Measurements from ENCODE around the gene PCGF2. TPM values are rescaled to one million over a fixed set of nuclear protein-coding genes. Genes with fewer than 3 reads are reported as not detected.

PCGF2 gene
- total and polyA plus RNA-seq, 2 of the 8 experiments (the other 6 are each of a cell fraction or from before 2014, with no cell fraction given), result 42.1 to 93.3 TPM

DNA sequence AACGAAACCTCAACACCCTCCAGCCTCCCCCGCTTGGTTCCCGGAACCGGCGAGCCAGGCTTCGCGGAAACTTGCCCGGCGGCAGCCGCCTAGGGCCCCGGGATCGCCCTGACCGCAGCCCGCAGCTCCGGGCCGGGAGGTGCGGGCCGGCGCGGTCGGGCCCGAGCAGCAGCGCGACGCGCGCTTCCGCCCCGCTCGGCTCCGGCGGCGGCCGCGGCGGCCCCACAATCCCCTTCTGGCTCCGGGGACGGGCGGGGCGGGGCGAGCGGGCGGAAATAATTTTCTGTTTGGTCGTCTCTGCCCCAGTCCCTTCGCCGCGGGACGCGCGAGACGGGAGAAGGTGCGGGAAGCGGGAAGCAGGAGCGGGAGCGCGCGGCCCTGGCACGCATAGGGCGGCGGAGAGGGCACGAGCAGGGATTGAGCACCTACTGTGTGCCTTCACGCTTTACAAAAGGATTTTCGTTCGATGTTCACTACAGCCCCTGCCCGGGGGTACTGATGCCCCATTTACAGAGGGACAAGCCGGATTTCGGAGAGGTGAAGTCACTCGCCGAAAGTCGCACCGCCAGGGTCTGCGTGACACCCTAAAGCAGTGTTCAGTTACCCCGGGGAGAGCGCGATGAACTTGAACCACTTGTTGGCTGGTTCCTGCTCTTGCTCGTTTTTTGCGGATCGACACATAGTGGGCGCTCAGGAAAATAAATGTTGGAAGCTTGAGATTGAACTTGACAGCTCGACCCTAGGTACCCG is 45.8 kb downstream of the PCGF2 start:
- CTCF ChIA-PET (ENCODE audit: partially characterized antibody), result interaction anchor here (0.6 to 1.6 kb wide), 4 partner anchors 18 to 230 kb away, joined by 3 to 5 read pairs (median 4); no protein-coding TSS in a partner anchor
- TF ChIP-seq CHD2 (IDR thresholded peaks at IDR 0.05; ENCODE audit: low read length) (no peak), EP300 (IDR thresholded peaks at IDR 0.05; ENCODE audit: borderline replicate concordance in 1 of 2, low read depth in 2 of 2, low read length in 2 of 2) (no peak), JUND (IDR thresholded peaks at IDR 0.05; ENCODE audit: low read length) (no peak), SP1 (IDR thresholded peaks at IDR 0.05; ENCODE audit: low read depth, low read length) (no peak), MAFK (IDR thresholded peaks at IDR 0.05; ENCODE audit: low read depth, low read length) (no peak), CBX8 (IDR thresholded peaks at IDR 0.05; ENCODE audit: borderline replicate concordance, low read depth, low read length) (0 out of 2 replicates have a peak, but pooled peaks have one; percentile 71), SUZ12 (IDR thresholded peaks at IDR 0.05; ENCODE audit: low read length) (no peak), RBBP5 (IDR thresholded peaks at IDR 0.05; ENCODE audit: borderline replicate concordance, low read depth, low read length) (peak; percentile 67; the same call in 1 of the 2 replicates), ASH2L (IDR thresholded peaks at IDR 0.05; ENCODE audit: low read length) (no peak), SIRT6 (IDR thresholded peaks at IDR 0.05; ENCODE audit: low read length) (no peak)
- TF ChIP-seq, protein P1, sequence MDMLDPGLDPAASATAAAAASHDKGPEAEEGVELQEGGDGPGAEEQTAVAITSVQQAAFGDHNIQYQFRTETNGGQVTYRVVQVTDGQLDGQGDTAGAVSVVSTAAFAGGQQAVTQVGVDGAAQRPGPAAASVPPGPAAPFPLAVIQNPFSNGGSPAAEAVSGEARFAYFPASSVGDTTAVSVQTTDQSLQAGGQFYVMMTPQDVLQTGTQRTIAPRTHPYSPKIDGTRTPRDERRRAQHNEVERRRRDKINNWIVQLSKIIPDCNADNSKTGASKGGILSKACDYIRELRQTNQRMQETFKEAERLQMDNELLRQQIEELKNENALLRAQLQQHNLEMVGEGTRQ (IDR thresholded peaks at IDR 0.05; ENCODE audit: low read length), result no peak

More for the DNA sequence above, 45.8 kb downstream of the PCGF2 start:
- no peak overlapping the region for H2BK15ac ChIP-seq (ENCODE audit: low read length)
- H3K9ac ChIP-seq (replicated peaks in 1 of 4; ENCODE audit: extremely low read depth in 1 of 4, low read depth in 3 of 4, low read length in 3 of 4), result no peak overlapping the region; a peak in 2 of 7 replicates
- peak overlapping the region; percentile 82; the same call in 1 of the 2 replicates for H2AFZ ChIP-seq (ENCODE audit: low read length)
- peak overlapping the region; percentile 40; the same call in 1 of the 2 replicates for H3K18ac ChIP-seq (ENCODE audit: extremely low read depth, low read length)
- no peak overlapping the region; the same call in none of the 2 replicates for H4K8ac ChIP-seq (ENCODE audit: extremely low read depth, insufficient read depth, low read length)
- H3K9me3 ChIP-seq (ENCODE audit: insufficient read depth in 2 of 2, low read depth in 1 of 2, low read length in 1 of 2), result no peaks in the 10 kb centered on the region
- H3K4ac ChIP-seq (replicated peaks; ENCODE audit: insufficient read length, low read depth, low read length), result no peak overlapping the region
- peak overlapping the region; percentile 81 to 92 for H3K4me2 ChIP-seq (ENCODE audit: insufficient read depth in 1 of 2, low read depth in 2 of 2, low read length in 2 of 2)
- H3K27me3 ChIP-seq (replicated peaks in 1 of 4; ENCODE audit: control insufficient read depth in 3 of 4, extremely low read depth in 1 of 4, insufficient read depth in 3 of 4, low read length in 3 of 4), result peaks cover 30 to 84% (median 76%) of the 10 kb centered on the region in 4 experiments
- H3K79me1 ChIP-seq (ENCODE audit: low read depth, low read length), result no peaks in the 10 kb centered on the region
- H3K56ac ChIP-seq (replicated peaks; ENCODE audit: insufficient read length, low read depth, low read length), result no peak overlapping the region
- no peak overlapping the region for H3K27ac ChIP-seq (ENCODE audit: low read depth, low read length)
- H4K20me1 ChIP-seq (replicated peaks in 1 of 2; ENCODE audit: control insufficient read depth in 1 of 2, insufficient read depth in 2 of 2, low read length in 2 of 2), result peaks cover 5 to 16% of the 10 kb centered on the region in 2 experiments
- H3K14ac ChIP-seq (ENCODE audit: insufficient read length), result no peak overlapping the region
- 0 out of 2 replicates have a peak overlapping the region, but pooled peaks have one; percentile 43 for H2BK20ac ChIP-seq (ENCODE audit: low read length)
- no peak overlapping the region for H3K23ac ChIP-seq (ENCODE audit: insufficient read length)
- DNase-seq (ENCODE audit: low read depth in 1 of 2, low spot score in 2 of 2) (peak in 1 of 2 experiments; percentile 81), FAIRE-seq (no peak)
- H2BK5ac ChIP-seq (ENCODE audit: low read depth, low read length), result 0 out of 2 replicates have a peak overlapping the region, but pooled peaks have one; percentile 2
- peak overlapping the region; percentile 38 for H2BK120ac ChIP-seq (replicated peaks; ENCODE audit: low read depth, low read length)
- no peak overlapping the region for H4K5ac ChIP-seq (ENCODE audit: insufficient read length, low read depth, low read length)
- H2AK5ac ChIP-seq (ENCODE audit: low read depth, low read length), result no peak overlapping the region
- 2% methylated on average over 53 of the region's 81 CpGs; no CpG with 5 or more reads in 1 of the 2 experiments for WGBS, 2 experiments (ENCODE audit: extremely low coverage in 1 of 2, insufficient coverage in 1 of 2, insufficient read length in 1 of 2, insufficient replicate concordance in 2 of 2, low coverage in 1 of 2, low lambda C conversion rate in 2 of 2, missing lambda C conversion rate in 1 of 2)
- H2BK12ac ChIP-seq (ENCODE audit: low read depth, low read length), result peak overlapping the region; percentile 53
- peaks cover 28% of the 10 kb centered on the region for H3K23me2 ChIP-seq (ENCODE audit: low read depth, low read length)
- POLR2A ChIA-PET (ENCODE audit: partially characterized antibody), result interaction anchor here (0.6 to 1.9 kb wide), 10 partner anchors 8 to 139 kb away, joined by 3 to 8 read pairs (median 4); no protein-coding TSS in a partner anchor
- H4K91ac ChIP-seq (replicated peaks; ENCODE audit: insufficient read length, low read length), result peak overlapping the region; percentile 71
- H3K79me2 ChIP-seq (ENCODE audit: control insufficient read depth in 1 of 2, insufficient read depth in 2 of 2, low read length in 2 of 2), result no peaks in the 10 kb centered on the region
- peak overlapping the region; percentile 31 to 76 (median 44) for H3K4me3 ChIP-seq (ENCODE audit: extremely low read depth in 1 of 4, insufficient read depth in 2 of 4, low read depth in 3 of 4, low read length in 4 of 4)
- H3K36me3 ChIP-seq (ENCODE audit: control insufficient read depth in 2 of 4, insufficient read depth in 4 of 4, low read length in 3 of 4), result no peaks in the 10 kb centered on the region
- H3K4me1 ChIP-seq (replicated peaks in 1 of 4; ENCODE audit: control insufficient read depth in 3 of 4, insufficient read depth in 4 of 4, low read length in 3 of 4), result peaks cover 15 to 40% (median 28%) of the 10 kb centered on the region in 4 experiments
